Measurements from ENCODE around the gene AK5.
"Not testable (repeated sequence)": the region's sequence is repeated elsewhere in the genome, so short reads cannot be mapped to it uniquely, and the experiment has no call there.

AK5 gene

DNA sequence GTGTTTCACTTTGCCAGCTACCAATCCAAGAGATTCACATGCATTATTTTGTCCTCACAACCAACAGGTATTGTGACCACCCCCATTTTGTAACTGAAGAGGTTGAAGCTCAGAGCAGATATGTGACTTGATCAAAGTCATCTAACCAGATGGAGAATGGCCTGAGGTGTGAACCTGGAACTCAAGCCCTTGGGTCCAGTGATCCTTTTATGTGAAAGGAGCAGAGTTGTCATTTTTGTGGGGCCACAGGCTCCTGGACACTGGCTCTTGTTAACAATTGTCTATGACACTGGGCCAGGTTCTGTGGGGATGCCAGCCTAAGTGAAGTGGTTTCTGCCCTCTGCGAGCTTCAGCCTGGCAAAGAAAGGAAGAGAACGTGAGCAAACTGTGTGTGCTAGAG, 228.1 kb downstream of the AK5 start:
- no peak overlapping the region for H3K4me2 ChIP-seq (ENCODE audit: low read length)
- H3K27me3 ChIP-seq (ENCODE audit: control insufficient read depth, low read length): peaks cover 8% of the 10 kb centered on the region; the same call in 1 of the 2 replicates
- no peak overlapping the region for H3K27ac ChIP-seq (ENCODE audit: low read depth, low read length)

GRCh38 chr1:77511440-77511840, 229.6 kb downstream of the AK5 start:
- TF ChIP-seq EZH2phosphoT487 (IDR thresholded peaks at IDR 0.05; ENCODE audit: borderline replicate concordance, low read length): no peak
- TF ChIP-seq, protein P1, sequence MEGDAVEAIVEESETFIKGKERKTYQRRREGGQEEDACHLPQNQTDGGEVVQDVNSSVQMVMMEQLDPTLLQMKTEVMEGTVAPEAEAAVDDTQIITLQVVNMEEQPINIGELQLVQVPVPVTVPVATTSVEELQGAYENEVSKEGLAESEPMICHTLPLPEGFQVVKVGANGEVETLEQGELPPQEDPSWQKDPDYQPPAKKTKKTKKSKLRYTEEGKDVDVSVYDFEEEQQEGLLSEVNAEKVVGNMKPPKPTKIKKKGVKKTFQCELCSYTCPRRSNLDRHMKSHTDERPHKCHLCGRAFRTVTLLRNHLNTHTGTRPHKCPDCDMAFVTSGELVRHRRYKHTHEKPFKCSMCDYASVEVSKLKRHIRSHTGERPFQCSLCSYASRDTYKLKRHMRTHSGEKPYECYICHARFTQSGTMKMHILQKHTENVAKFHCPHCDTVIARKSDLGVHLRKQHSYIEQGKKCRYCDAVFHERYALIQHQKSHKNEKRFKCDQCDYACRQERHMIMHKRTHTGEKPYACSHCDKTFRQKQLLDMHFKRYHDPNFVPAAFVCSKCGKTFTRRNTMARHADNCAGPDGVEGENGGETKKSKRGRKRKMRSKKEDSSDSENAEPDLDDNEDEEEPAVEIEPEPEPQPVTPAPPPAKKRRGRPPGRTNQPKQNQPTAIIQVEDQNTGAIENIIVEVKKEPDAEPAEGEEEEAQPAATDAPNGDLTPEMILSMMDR (IDR thresholded peaks at IDR 0.05; ENCODE audit: low read depth, low read length, poor library complexity, severe bottlenecking): no peak
- Histone ChIP-seq H3K4me1 (ENCODE audit: control insufficient read depth, low read length) (no peaks in the 10 kb centered on the region), H3K27me3 (ENCODE audit: control insufficient read depth, low read length) (peaks cover 10% of the 10 kb centered on the region), H3F3A (ENCODE audit: control insufficient read depth, insufficient read depth) (no peaks in the 10 kb centered on the region), H3K9me2 (replicated peaks; ENCODE audit: control insufficient read depth, low read length) (no peaks in the 10 kb centered on the region), H3K4me2 (ENCODE audit: low read length) (no peak overlapping the region), H4K20me1 (ENCODE audit: control insufficient read depth, insufficient read depth, low read depth, low read length) (no peaks in the 10 kb centered on the region), H3K36me3 (ENCODE audit: control insufficient read depth, low read length) (no peaks in the 10 kb centered on the region), H3K4me3 (ENCODE audit: low read length) (no peak overlapping the region), H3K79me2 (ENCODE audit: control insufficient read depth, low read length) (no peaks in the 10 kb centered on the region), H3K27ac (ENCODE audit: low read depth, low read length) (no peak overlapping the region), H3K9me3 (ENCODE audit: control insufficient read depth, insufficient read depth, low read length) (no peaks in the 10 kb centered on the region)

More for the DNA sequence above, 228.1 kb downstream of the AK5 start:
- Histone ChIP-seq H4K20me1 (ENCODE audit: control insufficient read depth, insufficient read depth, low read depth, low read length) (no peaks in the 10 kb centered on the region), H3F3A (ENCODE audit: control insufficient read depth, insufficient read depth) (no peaks in the 10 kb centered on the region), H3K9me3 (ENCODE audit: control insufficient read depth, insufficient read depth, low read length) (no peaks in the 10 kb centered on the region), H3K9me2 (replicated peaks; ENCODE audit: control insufficient read depth, low read length) (no peaks in the 10 kb centered on the region), H3K79me2 (ENCODE audit: control insufficient read depth, low read length) (no peaks in the 10 kb centered on the region), H3K36me3 (ENCODE audit: control insufficient read depth, low read length) (no peaks in the 10 kb centered on the region), H3K4me1 (ENCODE audit: control insufficient read depth, low read length) (no peaks in the 10 kb centered on the region), H3K4me3 (ENCODE audit: low read length) (no peak overlapping the region)
- TF ChIP-seq, protein P1 (IDR thresholded peaks at IDR 0.05; ENCODE audit: low read depth, low read length, poor library complexity, severe bottlenecking): no peak
- no peak for TF ChIP-seq EZH2phosphoT487 (IDR thresholded peaks at IDR 0.05; ENCODE audit: borderline replicate concordance, low read length)

- not testable (repeated sequence) for H3K9me2 ChIP-seq (replicated peaks; ENCODE audit: control insufficient read depth, low read length); H3K27ac ChIP-seq (ENCODE audit: low read depth, low read length)
- peaks cover 10% of the 10 kb centered on the region for H3K27me3 ChIP-seq (ENCODE audit: control insufficient read depth, low read length)
Observed at GRCh38 chr1:77512650-77513049, 230.8 kb downstream of the AK5 start.

DNA sequence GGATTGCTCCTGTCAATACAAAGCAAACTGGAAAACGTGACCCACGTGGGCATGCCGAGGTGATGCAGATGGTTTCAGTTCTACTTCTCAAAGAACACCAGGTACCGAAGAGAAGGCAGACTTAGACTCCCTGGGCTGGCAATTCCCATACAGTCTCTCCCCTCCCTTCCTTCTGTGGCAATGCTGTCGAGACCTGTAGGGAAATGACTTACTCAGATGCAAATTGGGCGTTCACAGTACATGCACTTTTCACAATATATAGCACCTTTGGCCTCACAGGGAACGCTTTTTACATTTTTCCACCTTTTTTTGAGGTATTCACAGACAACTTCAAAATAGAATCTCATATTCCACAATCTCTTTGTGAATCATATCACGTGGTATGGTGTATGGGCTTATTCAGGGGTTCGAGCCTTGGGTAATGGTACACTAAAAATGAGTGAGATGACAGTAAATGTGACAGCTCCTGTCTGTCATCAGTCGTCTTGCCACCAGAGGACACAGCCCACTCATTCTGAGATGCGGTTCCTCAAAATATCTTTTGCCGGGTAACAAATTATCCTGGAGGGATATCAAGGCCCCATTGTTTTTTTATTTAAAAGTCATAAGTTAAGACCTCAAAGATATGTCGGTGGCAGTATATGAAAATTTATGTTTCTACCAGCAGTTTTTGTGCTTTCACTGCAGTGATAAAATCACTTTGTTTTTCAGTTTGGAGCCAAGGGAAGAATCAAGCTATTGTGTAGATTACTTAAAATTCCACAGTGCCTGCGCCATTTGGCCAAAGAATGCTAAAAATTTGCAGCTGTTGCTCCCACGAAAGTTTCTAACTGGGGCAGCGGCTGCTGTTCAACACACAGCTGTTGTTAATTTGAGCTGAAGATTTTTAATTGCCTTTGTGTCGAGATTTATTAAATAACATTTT, 232.3 kb downstream of the AK5 start:
- Histone ChIP-seq H3K9me3 (ENCODE audit: control insufficient read depth, insufficient read depth, low read length) (no peaks in the 10 kb centered on the region), H3K4me2 (ENCODE audit: low read length) (no peak overlapping the region), H3K4me1 (ENCODE audit: control insufficient read depth, low read length) (no peaks in the 10 kb centered on the region), H3K27ac (ENCODE audit: low read depth, low read length) (no peak overlapping the region), H4K20me1 (ENCODE audit: control insufficient read depth, insufficient read depth, low read depth, low read length) (no peaks in the 10 kb centered on the region), H3K79me2 (ENCODE audit: control insufficient read depth, low read length) (no peaks in the 10 kb centered on the region), H3K36me3 (ENCODE audit: control insufficient read depth, low read length) (no peaks in the 10 kb centered on the region), H3K27me3 (ENCODE audit: control insufficient read depth, low read length) (peaks cover 8% of the 10 kb centered on the region), H3F3A (ENCODE audit: control insufficient read depth, insufficient read depth) (no peaks in the 10 kb centered on the region), H3K9me2 (replicated peaks; ENCODE audit: control insufficient read depth, low read length) (no peaks in the 10 kb centered on the region), H3K4me3 (ENCODE audit: low read length) (no peak overlapping the region)
- TF ChIP-seq, protein P1 (IDR thresholded peaks at IDR 0.05; ENCODE audit: low read depth, low read length, poor library complexity, severe bottlenecking): no peak
- TF ChIP-seq EZH2phosphoT487 (IDR thresholded peaks at IDR 0.05; ENCODE audit: borderline replicate concordance, low read length): no peak

More at GRCh38 chr1:77512650-77513049, 230.8 kb downstream of the AK5 start:
- H3K9me3 ChIP-seq (ENCODE audit: control insufficient read depth, insufficient read depth, low read length); H3F3A ChIP-seq (ENCODE audit: control insufficient read depth, insufficient read depth); H3K79me2 ChIP-seq (ENCODE audit: control insufficient read depth, low read length); H3K36me3 ChIP-seq (ENCODE audit: control insufficient read depth, low read length); H3K4me2 ChIP-seq (ENCODE audit: low read length); H4K20me1 ChIP-seq (ENCODE audit: control insufficient read depth, insufficient read depth, low read depth, low read length); H3K4me1 ChIP-seq (ENCODE audit: control insufficient read depth, low read length); H3K4me3 ChIP-seq (ENCODE audit: low read length): not testable (repeated sequence)
